A549 (cell line): ENCODE measurements around the gene GALNT14. TPM values are rescaled to one million over a fixed set of nuclear protein-coding genes. Genes with fewer than 3 reads are reported as not detected.

Experiments
- ATAC-seq, 2 experiments: fragments of 200-7000 bp in 1 of 2; fragments of >200 bp in 1 of 2; cut with Nextera tagmentation in 1 of 2; cut with Tn5 transposase in 1 of 2; 3 replicates each; pipeline versions ENCODE4 v1.8.0 to v1.9.1; 2018 to 2020; ENCODE audit warnings: mild to moderate bottlenecking in 1 of 2, moderate library complexity in 1 of 2
- CTCF ChIA-PET: fragments of 300-600 bp; sonication (Branson Sonifier 250); formaldehyde crosslinking; extraction: SDS; loops from one replicate; lab custom pipeline; 2021; ENCODE audit warnings: antibody characterized with exemption, inconsistent platforms; lab: Yijun Ruan, JAX
- POLR2A ChIA-PET: fragments of 350-600 bp; formaldehyde crosslinking; extraction: SDS; loops from one replicate; lab custom pipeline; 2021; ENCODE audit warnings: antibody characterized with exemption, inconsistent platforms; lab: Yijun Ruan, JAX
- DNase-seq, 2 experiments: peaks; one replicate each; pipeline versions ENCODE4 v3.0.0 to v3.0.0-alpha.2; 2011 to 2016; ENCODE audit warnings: low read depth in 1 of 2, low spot score in 1 of 2
- FAIRE-seq: peaks from 2 replicates; lab custom pipeline; 2011; peaks lifted over from hg19 to GRCh38; lab: Jason Lieb, UNC
- H3K27ac ChIP-seq, 2 experiments: fragments of >200 bp; sonication (Bioruptor Twin); formaldehyde crosslinking; 3 replicates each; pipeline ENCODE4 v1.5.1; 2016 to 2017
- H3K4me1 ChIP-seq: fragments of >200 bp; sonication (Bioruptor Twin); formaldehyde crosslinking; 3 replicates; pipeline ENCODE4 v1.6.1; 2016
- H3K4me2 ChIP-seq: fragments of >200 bp; sonication (Bioruptor Twin); formaldehyde crosslinking; 3 replicates; pipeline ENCODE4 v1.6.1; 2016
- H3K4me3 ChIP-seq: fragments of >200 bp; sonication (Bioruptor Twin); formaldehyde crosslinking; 3 replicates; pipeline ENCODE4 v1.5.1; 2016
- H3K9me3 ChIP-seq: fragments of >200 bp; sonication (Bioruptor Twin); formaldehyde crosslinking; 3 replicates; pipeline ENCODE4 v1.6.1; 2016
- ATOH8 ChIP-seq: fragments of 250-450 bp; sonication (Bioruptor Pico); IDR thresholded peaks from 2 replicates; pipeline ENCODE4 v1.5.0; 2020; ENCODE audit warnings: low read depth, mild to moderate bottlenecking, moderate library complexity
- BHLHE40 ChIP-seq: IDR thresholded peaks from 2 replicates; pipeline ENCODE4 v1.6.1; 2012; ENCODE audit warnings: low read depth, low read length, inconsistent platforms
- CBX2 ChIP-seq: fragments of 200-600 bp; sonication (generic); IDR thresholded peaks from 2 replicates; pipeline ENCODE4 v1.6.1; 2016; ENCODE audit warnings: low read depth, mild to moderate bottlenecking, borderline replicate concordance
- CBX8 ChIP-seq: fragments of 200-600 bp; sonication (generic); IDR thresholded peaks from 2 replicates; pipeline ENCODE4 v1.6.1; 2016
- CHD2 ChIP-seq: fragments of 150-350 bp; IDR thresholded peaks from 2 replicates; pipeline ENCODE4 v1.6.1; 2014; ENCODE audit warnings: low read length; ENCODE audit not compliant: partially characterized antibody
- CHD4 ChIP-seq: fragments of 200-600 bp; sonication (generic); IDR thresholded peaks from 2 replicates; pipeline ENCODE4 v1.6.1; 2016; ENCODE audit warnings: antibody characterized with exemption, mild to moderate bottlenecking, borderline replicate concordance
- E2F6 ChIP-seq: IDR thresholded peaks from 2 replicates; pipeline ENCODE4 v1.6.1; 2012; ENCODE audit warnings: low read depth, borderline replicate concordance
- EHMT2 ChIP-seq: fragments of 200-600 bp; sonication (generic); IDR thresholded peaks from 2 replicates; pipeline ENCODE4 v1.6.1; 2016; ENCODE audit warnings: antibody characterized with exemption, low read depth, mild to moderate bottlenecking, moderate library complexity
- ELK1 ChIP-seq: fragments of 150-350 bp; IDR thresholded peaks from 2 replicates; pipeline ENCODE4 v1.6.1; 2014; ENCODE audit warnings: low read depth, mild to moderate bottlenecking, low read length
- EP300 ChIP-seq, 2 experiments: fragments of >200 bp; sonication (Bioruptor Twin); formaldehyde crosslinking; IDR thresholded peaks; 2 replicates in 1 of 2; 3 replicates in 1 of 2; pipeline ENCODE4 v1.6.1; 2016 to 2017
- ESRRA ChIP-seq: fragments of 150-350 bp; IDR thresholded peaks from 2 replicates; pipeline ENCODE4 v1.6.1; 2014; ENCODE audit warnings: mild to moderate bottlenecking, low read length, borderline replicate concordance
- FOSB ChIP-seq: fragments of 250-450 bp; sonication (Bioruptor Pico); IDR thresholded peaks from 2 replicates; pipeline ENCODE4 v1.5.0; 2020; ENCODE audit warnings: mild to moderate bottlenecking, moderate library complexity
- FOXS1 ChIP-seq: fragments of 250-450 bp; sonication (Bioruptor Pico); IDR thresholded peaks from 2 replicates; pipeline ENCODE4 v1.5.0; 2020; ENCODE audit warnings: mild to moderate bottlenecking, moderate library complexity
- GATA3 ChIP-seq: IDR thresholded peaks from 2 replicates; pipeline ENCODE4 v1.6.1; 2012; ENCODE audit warnings: borderline replicate concordance
- HDAC2 ChIP-seq: fragments of 200-600 bp; sonication (generic); IDR thresholded peaks from 2 replicates; pipeline ENCODE4 v1.6.1; 2016
- HES2 ChIP-seq: fragments of >200 bp; sonication (Bioruptor Twin); formaldehyde crosslinking; IDR thresholded peaks from 2 replicates; pipeline ENCODE4 v1.6.1; 2016
- HEYL ChIP-seq: fragments of 250-450 bp; sonication (Bioruptor Pico); IDR thresholded peaks from 2 replicates; pipeline ENCODE4 v1.8.0; 2021; ENCODE audit warnings: mild to moderate bottlenecking, moderate library complexity
- HOXA7 ChIP-seq: fragments of 250-450 bp; sonication (Bioruptor Pico); IDR thresholded peaks from 2 replicates; pipeline ENCODE4 v1.5.0; 2020; ENCODE audit warnings: mild to moderate bottlenecking, moderate library complexity
- HOXB13 ChIP-seq: fragments of 250-450 bp; sonication (Bioruptor Pico); IDR thresholded peaks from 2 replicates; pipeline ENCODE4 v1.5.0; 2020; ENCODE audit warnings: low read depth, mild to moderate bottlenecking, moderate library complexity
- JUN ChIP-seq, 2 experiments: fragments of >200 bp; sonication (Bioruptor Twin); formaldehyde crosslinking; IDR thresholded peaks; 2 replicates in 1 of 2; 3 replicates in 1 of 2; pipeline ENCODE4 v1.6.1; 2016 to 2017
- KDM1A ChIP-seq: fragments of 200-600 bp; sonication (generic); IDR thresholded peaks from 2 replicates; pipeline ENCODE4 v1.6.1; 2016; ENCODE audit warnings: low read depth, mild to moderate bottlenecking
- KDM5A ChIP-seq: fragments of 200-600 bp; sonication (generic); IDR thresholded peaks from 2 replicates; pipeline ENCODE4 v1.6.1; 2016; ENCODE audit warnings: antibody characterized with exemption, mild to moderate bottlenecking
- MAZ ChIP-seq: fragments of 150-350 bp; IDR thresholded peaks from 2 replicates; pipeline ENCODE4 v1.6.1; 2014; ENCODE audit warnings: antibody characterized with exemption, low read depth, low read length, borderline replicate concordance
- RAD21 ChIP-seq, 2 experiments: fragments of >200 bp in 1 of 2; sonication (Bioruptor Twin) in 1 of 2; formaldehyde crosslinking in 1 of 2; IDR thresholded peaks in 1 of 2; conservative IDR thresholded peaks in 1 of 2; 2 replicates in 1 of 2; 3 replicates in 1 of 2; pipeline ENCODE4 v1.6.1; 2012 to 2018; ENCODE audit warnings: inconsistent platforms in 1 of 2
- RCOR1 ChIP-seq: fragments of 150-350 bp; IDR thresholded peaks from 2 replicates; pipeline ENCODE4 v1.6.1; 2014; ENCODE audit warnings: antibody characterized with exemption, low read length, low read depth
- RFX5 ChIP-seq: fragments of 450-650 bp; IDR thresholded peaks from 2 replicates; pipeline ENCODE4 v1.7.1; 2014; ENCODE audit warnings: antibody characterized with exemption, mild to moderate bottlenecking, moderate library complexity
- SMC3 ChIP-seq: fragments of >200 bp; sonication (Bioruptor Twin); formaldehyde crosslinking; IDR thresholded peaks from 3 replicates; pipeline ENCODE4 v1.6.1; 2018; ENCODE audit warnings: inconsistent platforms
- SREBF2 ChIP-seq: fragments of 450-650 bp; IDR thresholded peaks from 2 replicates; pipeline ENCODE4 v1.6.1; 2014; ENCODE audit warnings: mild to moderate bottlenecking, moderate library complexity
- ZSCAN20 ChIP-seq: fragments of 250-450 bp; sonication (Bioruptor Pico); IDR thresholded peaks from 2 replicates; pipeline ENCODE4 v1.8.0; 2022; ENCODE audit warnings: mild to moderate bottlenecking, moderate library complexity
- WGBS: methylation state at CpG from one replicate; pipeline ENCODE4 v1.1.6; 2017; ENCODE audit errors: missing lambda C conversion rate; 5-methylcytosine and 5-hydroxymethylcytosine counted together
- polyA plus RNA-seq, 4 experiments: library from polyadenylated mRNA; depleted of rRNA in 3 of 4; stranded (reverse); fragments of >200 nt; fragmentation: RNase III in 1 of 4; extraction: RNeasy Plus Mini Kit Qiagen cat#74134 plus additional on column Dnase treatment in 1 of 4; gene quantifications; 2 replicates in 3 of 4; 3 replicates in 1 of 4; pipeline ENCODE4 v1.2.3, GENCODE V29; 2011 to 2017

Gene GALNT14
- polyA plus RNA-seq, 2 of the 4 experiments (the other 2 are of a cell fraction): 34.4 to 38.3 TPM

GRCh38 chr2:31110998-31111397 lies 27.2 kb downstream of the GALNT14 start:
- Histone ChIP-seq H3K4me2 (no peak overlapping the region), H3K27ac (no peak overlapping the region), H3K9me3 (no peaks in the 10 kb centered on the region), H3K4me3 (no peak overlapping the region), H3K4me1 (no peaks in the 10 kb centered on the region)
- ATAC-seq: no peak
- WGBS: 88% methylated on average over 3 of the region's 3 CpGs
- POLR2A ChIA-PET: no interaction called here
- DNase-seq: no peak
- CTCF ChIA-PET: interaction anchor here (1.0 to 2.0 kb wide), 3 partner anchors 27 to 222 kb away, joined by 3 to 8 read pairs (median 3); partner anchors contain the start of gene GALNT14
- TF ChIP-seq CHD2: no peak
- no peak for TF ChIP-seq HOXA7 (CRISPR knock-in tag)
- TF ChIP-seq GATA3: no peak
- no peak for TF ChIP-seq E2F6
- no peak for TF ChIP-seq RAD21 (conservative IDR thresholded peaks at IDR 0.05 in 1 of 2, IDR thresholded peaks at IDR 0.05 in 1 of 2)
- no peak for TF ChIP-seq HDAC2
- TF ChIP-seq KDM5A: no peak
- no peak for TF ChIP-seq BHLHE40
- FAIRE-seq: no peak

- ATAC-seq (no peak), FAIRE-seq (no peak), DNase-seq (no peak)
- TF ChIP-seq HOXB13 (no peak), RCOR1 (no peak), HEYL (CRISPR knock-in tag) (no peak), CHD4 (no peak), SMC3 (no peak), KDM5A (no peak), SREBF2 (no peak), EHMT2 (no peak), FOXS1 (CRISPR knock-in tag) (no peak), FOSB (CRISPR knock-in tag) (no peak)
- ChIA-PET CTCF (interaction anchor here (1.4 to 2.0 kb wide), 3 partner anchors 28 to 223 kb away, joined by 3 to 8 read pairs (median 3); partner anchors contain the start of gene GALNT14), POLR2A (no interaction called here)
- Histone ChIP-seq H3K4me1 (no peaks in the 10 kb centered on the region), H3K4me2 (no peak overlapping the region), H3K27ac (no peak overlapping the region), H3K4me3 (no peak overlapping the region), H3K9me3 (no peaks in the 10 kb centered on the region)
- WGBS: 86% methylated on average over 3 of the region's 3 CpGs
These were observed 27.8 kb downstream of the GALNT14 start for GRCh38 chr2:31110431-31110830.

GRCh38 chr2:31109633-31110192 lies 28.5 kb downstream of the GALNT14 start:
- H3K4me3 ChIP-seq: no peak overlapping the region
- no peaks in the 10 kb centered on the region for H3K9me3 ChIP-seq
- ChIA-PET CTCF (interaction anchor here (1.1 to 1.4 kb wide), 2 partner anchors 29 to 224 kb away, joined by 3 to 5 read pairs; partner anchors contain the start of gene GALNT14), POLR2A (no interaction called here)
- WGBS: 90% methylated on average over 8 of the region's 8 CpGs
- no peak for TF ChIP-seq HDAC2
- TF ChIP-seq FOXS1 (CRISPR knock-in tag): no peak
- TF ChIP-seq CBX2: no peak
- no peak for TF ChIP-seq EP300 (IDR thresholded peaks at IDR 0.05)
- no peak for TF ChIP-seq MAZ
- TF ChIP-seq SMC3: no peak
- no peak for TF ChIP-seq RCOR1
- TF ChIP-seq JUN (IDR thresholded peaks at IDR 0.05): no peak
- TF ChIP-seq ZSCAN20 (CRISPR knock-in tag): no peak
- no peak for TF ChIP-seq ESRRA
- no peak for TF ChIP-seq HES2
- no peak for TF ChIP-seq RFX5
- TF ChIP-seq HOXA7 (CRISPR knock-in tag): no peak
- TF ChIP-seq CBX8: no peak
- no peak for TF ChIP-seq KDM1A
- TF ChIP-seq ELK1: no peak
- TF ChIP-seq ATOH8 (CRISPR knock-in tag): no peak
- ATAC-seq: no peak
- no peaks in the 10 kb centered on the region for H3K4me1 ChIP-seq
- DNase-seq: no peak
- no peak overlapping the region for H3K27ac ChIP-seq
- no peak overlapping the region for H3K4me2 ChIP-seq
- no peak for FAIRE-seq
